H9 (cell line): ENCODE measurements around the gene NAGPA. TPM values are rescaled to one million over a fixed set of nuclear protein-coding genes. Genes with fewer than 3 reads are reported as not detected.

Source experiments
- DNase-seq: peaks from one replicate; pipeline ENCODE4 v3.0.0-alpha.2; 2017
- H2AFZ ChIP-seq: one replicate; pipeline ENCODE4 v1.6.1; 2013; ENCODE audit warnings: mild to moderate bottlenecking, low read length, control low read depth, moderate library complexity
- H2AK5ac ChIP-seq: 2 replicates; pipeline ENCODE4 v1.6.1; 2013; ENCODE audit warnings: low read length, control low read depth, mixed read lengths; ENCODE audit not compliant: insufficient read length
- H2BK120ac ChIP-seq: one replicate; pipeline ENCODE4 v1.6.1; 2013; ENCODE audit warnings: low read depth, mild to moderate bottlenecking, low read length, control low read depth, inconsistent platforms; ENCODE audit not compliant: poor library complexity, severe bottlenecking
- H2BK12ac ChIP-seq: 2 replicates; pipeline ENCODE4 v1.6.1; 2013; ENCODE audit warnings: low read length, control low read depth, mixed read lengths, low read depth; ENCODE audit not compliant: insufficient read length
- H2BK15ac ChIP-seq: 2 replicates; pipeline ENCODE4 v1.6.1; 2013; ENCODE audit warnings: low read depth, low read length, control low read depth
- H2BK20ac ChIP-seq: one replicate; pipeline ENCODE4 v1.6.1; 2013; ENCODE audit warnings: low read depth, mild to moderate bottlenecking, low read length, control low read depth, inconsistent platforms; ENCODE audit not compliant: poor library complexity, severe bottlenecking
- H2BK5ac ChIP-seq: 2 replicates; pipeline ENCODE4 v1.6.1; 2013; ENCODE audit warnings: low read length, control low read depth, mixed read lengths; ENCODE audit not compliant: insufficient read length
- H3K14ac ChIP-seq: 2 replicates; pipeline ENCODE4 v1.6.1; 2013; ENCODE audit warnings: low read length, control low read depth; ENCODE audit not compliant: insufficient read depth
- H3K18ac ChIP-seq: 2 replicates; pipeline ENCODE4 v1.6.1; 2013; ENCODE audit warnings: low read depth, mild to moderate bottlenecking, mixed read lengths, low read length, control low read depth; ENCODE audit not compliant: insufficient read length
- H3K23ac ChIP-seq: 2 replicates; pipeline ENCODE4 v1.6.1; 2013; ENCODE audit warnings: low read length, control low read depth, mixed read lengths, low read depth; ENCODE audit not compliant: insufficient read length
- H3K23me2 ChIP-seq: 2 replicates; pipeline ENCODE4 v1.6.1; 2013; ENCODE audit warnings: low read depth, mild to moderate bottlenecking, mixed read lengths, low read length, control low read depth; ENCODE audit not compliant: insufficient read length, poor library complexity, severe bottlenecking
- H3K27ac ChIP-seq: 2 replicates; pipeline ENCODE4 v1.5.1; 2013; ENCODE audit warnings: low read length, control low read depth, mixed read lengths, low read depth; ENCODE audit not compliant: insufficient read length
- H3K27me3 ChIP-seq: 2 replicates; pipeline ENCODE4 v1.6.1; 2013; ENCODE audit warnings: low read length, control low read depth, inconsistent platforms; ENCODE audit not compliant: insufficient read depth
- H3K4ac ChIP-seq: 2 replicates; pipeline ENCODE4 v1.6.1; 2013; ENCODE audit warnings: low read depth, mild to moderate bottlenecking, control low read depth, inconsistent platforms, low read length, moderate library complexity
- H3K4me1 ChIP-seq: 2 replicates; pipeline ENCODE4 v1.6.1; 2013; ENCODE audit warnings: low read length, control low read depth, inconsistent platforms; ENCODE audit not compliant: insufficient read depth
- H3K4me2 ChIP-seq: 2 replicates; pipeline ENCODE4 v1.6.1; 2013; ENCODE audit warnings: low read length, control low read depth, mixed read lengths; ENCODE audit not compliant: insufficient read length, insufficient read depth
- H3K56ac ChIP-seq: 2 replicates; pipeline ENCODE4 v1.6.1; 2013; ENCODE audit warnings: low read depth, mild to moderate bottlenecking, mixed read lengths, low read length, control low read depth; ENCODE audit not compliant: insufficient read length
- H3K79me1 ChIP-seq: 2 replicates; pipeline ENCODE4 v1.6.1; 2013; ENCODE audit warnings: low read depth, mild to moderate bottlenecking, moderate library complexity, low read length, control low read depth, inconsistent platforms; ENCODE audit not compliant: insufficient read depth, poor library complexity, severe bottlenecking
- H3K79me2 ChIP-seq: 2 replicates; pipeline ENCODE4 v1.6.1; 2013; ENCODE audit warnings: low read length, control low read depth, inconsistent platforms; ENCODE audit not compliant: insufficient read depth
- H3K9ac ChIP-seq: 2 replicates; pipeline ENCODE4 v1.6.1; 2013; ENCODE audit warnings: low read length, control low read depth, mixed read lengths; ENCODE audit not compliant: insufficient read length; ENCODE audit errors: extremely low read depth
- H3K9me3 ChIP-seq: one replicate; pipeline ENCODE4 v1.6.1; 2013; ENCODE audit warnings: low read depth, low read length, inconsistent platforms; ENCODE audit not compliant: control insufficient read depth
- H3T11ph ChIP-seq: one replicate; pipeline ENCODE4 v1.6.1; 2013; ENCODE audit warnings: mild to moderate bottlenecking, low read length, control low read depth, inconsistent platforms
- H4K20me1 ChIP-seq: one replicate; pipeline ENCODE4 v1.6.1; 2013; ENCODE audit not compliant: control insufficient read depth, insufficient read length, insufficient read depth
- H4K5ac ChIP-seq: 2 replicates; pipeline ENCODE4 v1.6.1; 2013; ENCODE audit warnings: low read depth, mild to moderate bottlenecking, mixed read lengths, low read length, control low read depth; ENCODE audit not compliant: insufficient read length
- H4K8ac ChIP-seq: replicated peaks from 2 replicates; pipeline ENCODE4 v1.6.1; 2013; ENCODE audit warnings: low read length, control low read depth, mixed read lengths, low read depth; ENCODE audit not compliant: insufficient read length
- H4K91ac ChIP-seq: 2 replicates; pipeline ENCODE4 v1.6.1; 2013; ENCODE audit warnings: low read depth, mild to moderate bottlenecking, moderate library complexity, mixed read lengths, low read length, control low read depth; ENCODE audit not compliant: insufficient read length
- H3K27ac Mint-ChIP-seq, 3 experiments: 2 replicates in 2 of 3; 3 replicates in 1 of 3; pipeline ENCODE4 v1.8.0; 2020 to 2021; ENCODE audit warnings: mixed read lengths in 3 of 3, mild to moderate bottlenecking in 1 of 3, moderate library complexity in 1 of 3
- H3K27me3 Mint-ChIP-seq: 2 replicates; pipeline ENCODE4 v1.8.0; 2021; ENCODE audit warnings: low read depth, mild to moderate bottlenecking, moderate library complexity, mixed read lengths
- H3K36me3 Mint-ChIP-seq, 3 experiments: 2 replicates in 2 of 3; 3 replicates in 1 of 3; pipeline ENCODE4 v1.8.0; 2020 to 2021; ENCODE audit warnings: low read depth in 3 of 3, mixed read lengths in 3 of 3; ENCODE audit not compliant: insufficient read depth in 1 of 3
- H3K4me1 Mint-ChIP-seq, 2 experiments: 2 replicates each; pipeline ENCODE4 v1.8.0; 2020; ENCODE audit warnings: mixed read lengths in 2 of 2
- H3K4me3 Mint-ChIP-seq, 2 experiments: 2 replicates in 1 of 2; 3 replicates in 1 of 2; pipeline ENCODE4 v1.8.0; 2020 to 2021; ENCODE audit warnings: mild to moderate bottlenecking in 2 of 2, mixed read lengths in 2 of 2, moderate library complexity in 1 of 2
- H3K9me3 Mint-ChIP-seq, 2 experiments: 2 replicates in 1 of 2; 3 replicates in 1 of 2; pipeline ENCODE4 v1.8.0; 2020; ENCODE audit warnings: mild to moderate bottlenecking in 2 of 2, mixed read lengths in 2 of 2, moderate library complexity in 1 of 2
- WGBS: extraction: QIAGEN DNeasy Blood & Tissue Kit; methylation state at CpG from one replicate; pipeline ENCODE4 v1.1.7; 2013; ENCODE audit warnings: missing lambda C conversion rate, low lambda C conversion rate, mixed read lengths; ENCODE audit not compliant: insufficient read length; ENCODE audit errors: extremely low coverage; 5-methylcytosine and 5-hydroxymethylcytosine counted together
- total RNA-seq: library from RNA; stranded (reverse); gene quantifications from 2 replicates; pipeline ENCODE4 v1.2.1, GENCODE V29; 2021
- TF ChIP-seq, protein P1 (sequence below): fragments of 200-600 bp; sonication (generic); conservative IDR thresholded peaks from 3 replicates; pipeline ENCODE4 v1.8.0; 2021; ENCODE audit warnings: antibody characterized with exemption, mild to moderate bottlenecking

NAGPA gene
- total RNA-seq, 1 experiment from 2014 or later = 12.1 TPM

DNA sequence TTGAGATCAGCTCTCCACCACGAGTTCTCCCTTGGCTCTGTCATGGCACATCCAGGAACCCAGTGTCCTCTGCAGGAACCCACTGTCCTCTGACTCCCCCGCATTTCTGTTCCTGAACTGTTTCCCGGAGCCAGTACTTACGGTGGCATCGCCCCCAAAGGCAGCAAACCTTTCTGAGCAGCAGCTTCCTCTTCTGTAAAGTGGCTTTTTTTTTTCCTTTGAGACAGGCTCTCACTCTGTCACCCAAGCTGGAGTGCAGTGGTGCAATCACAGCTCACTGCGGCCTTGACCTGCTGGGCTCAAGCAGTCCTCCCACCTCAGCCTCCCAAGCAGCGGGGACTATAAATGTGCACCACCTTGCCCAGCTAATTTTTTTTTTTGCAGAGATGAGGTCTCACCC is 32.2 kb downstream of the NAGPA start:
- Histone ChIP-seq H4K8ac (no peak overlapping the region), H4K5ac (no peak overlapping the region), H2AK5ac (no peak overlapping the region), H3K14ac (no peak overlapping the region), H2BK12ac (no peak overlapping the region), H3K4ac (no peak overlapping the region), H3K79me2 (no peaks in the 10 kb centered on the region), H3K18ac (no peak overlapping the region), H3K9ac (no peak overlapping the region), H3K23me2 (no peaks in the 10 kb centered on the region), H3K23ac (no peak overlapping the region), H3K56ac (no peak overlapping the region), H3K79me1 (no peaks in the 10 kb centered on the region), H2BK20ac (no peak overlapping the region), H4K91ac (no peak overlapping the region), H3K27ac (no peak overlapping the region), H2BK5ac (no peak overlapping the region), H3K9me3 (no peaks in the 10 kb centered on the region), H2BK120ac (no peak overlapping the region), H3K4me2 (no peak overlapping the region), H3T11ph (no peak overlapping the region), H3K27me3 (no peaks in the 10 kb centered on the region), H3K4me1 (no peaks in the 10 kb centered on the region), H2BK15ac (no peak overlapping the region), H4K20me1 (no peaks in the 10 kb centered on the region), H2AFZ (no peak overlapping the region)
- Mint-ChIP-seq H3K4me1 (no peaks in the 10 kb centered on the region), H3K4me3 (no peak overlapping the region), H3K36me3 (no peaks in the 10 kb centered on the region), H3K27ac (no peak overlapping the region), H3K27me3 (peaks cover 3% of the 10 kb centered on the region; the same call in 1 of the 2 replicates), H3K9me3 (no peaks in the 10 kb centered on the region)
- DNase-seq = no peak
- TF ChIP-seq, protein P1, sequence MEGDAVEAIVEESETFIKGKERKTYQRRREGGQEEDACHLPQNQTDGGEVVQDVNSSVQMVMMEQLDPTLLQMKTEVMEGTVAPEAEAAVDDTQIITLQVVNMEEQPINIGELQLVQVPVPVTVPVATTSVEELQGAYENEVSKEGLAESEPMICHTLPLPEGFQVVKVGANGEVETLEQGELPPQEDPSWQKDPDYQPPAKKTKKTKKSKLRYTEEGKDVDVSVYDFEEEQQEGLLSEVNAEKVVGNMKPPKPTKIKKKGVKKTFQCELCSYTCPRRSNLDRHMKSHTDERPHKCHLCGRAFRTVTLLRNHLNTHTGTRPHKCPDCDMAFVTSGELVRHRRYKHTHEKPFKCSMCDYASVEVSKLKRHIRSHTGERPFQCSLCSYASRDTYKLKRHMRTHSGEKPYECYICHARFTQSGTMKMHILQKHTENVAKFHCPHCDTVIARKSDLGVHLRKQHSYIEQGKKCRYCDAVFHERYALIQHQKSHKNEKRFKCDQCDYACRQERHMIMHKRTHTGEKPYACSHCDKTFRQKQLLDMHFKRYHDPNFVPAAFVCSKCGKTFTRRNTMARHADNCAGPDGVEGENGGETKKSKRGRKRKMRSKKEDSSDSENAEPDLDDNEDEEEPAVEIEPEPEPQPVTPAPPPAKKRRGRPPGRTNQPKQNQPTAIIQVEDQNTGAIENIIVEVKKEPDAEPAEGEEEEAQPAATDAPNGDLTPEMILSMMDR = no peak
- whole genome bisulfite sequencing = no CpG with 5 or more reads among the region's 7 CpGs
